Calu3 (cell line): ENCODE data around the gene IL7R. TPM values are rescaled to one million over a fixed set of nuclear protein-coding genes. Genes with fewer than 3 reads are reported as not detected.

Experiments
- BruUV-seq: library from RNA; stranded (reverse); fragments of 400-500 nt; replicated peaks from 2 replicates; lab custom pipeline; 2021; lab: Mats Ljungman, UMichigan
- CTCF ChIA-PET: fragments of 300-600 bp; sonication (Branson Sonifier 250); formaldehyde crosslinking; loops from one replicate; lab custom pipeline; 2022; ENCODE audit warnings: antibody characterized with exemption; lab: Charles Lee
- DNase-seq: peaks from one replicate; pipeline ENCODE4 v3.0.0; 2022
- H3K27ac Mint-ChIP-seq: one replicate; pipeline ENCODE4 v1.8.0; 2022; ENCODE audit warnings: mixed read lengths; ENCODE audit not compliant: unreplicated experiment
- H3K27me3 Mint-ChIP-seq: one replicate; pipeline ENCODE4 v1.8.0; 2022; ENCODE audit warnings: mixed read lengths; ENCODE audit not compliant: unreplicated experiment
- H3K36me3 Mint-ChIP-seq: one replicate; pipeline ENCODE4 v1.8.0; 2022; ENCODE audit warnings: mild to moderate bottlenecking, moderate library complexity, mixed read lengths; ENCODE audit not compliant: insufficient read depth, unreplicated experiment
- H3K4me1 Mint-ChIP-seq: one replicate; pipeline ENCODE4 v1.8.0; 2022; ENCODE audit warnings: mild to moderate bottlenecking, low read depth, mixed read lengths; ENCODE audit not compliant: unreplicated experiment
- H3K4me3 Mint-ChIP-seq: one replicate; pipeline ENCODE4 v1.8.0; 2022; ENCODE audit warnings: mild to moderate bottlenecking, low read depth, moderate library complexity, mixed read lengths; ENCODE audit not compliant: unreplicated experiment
- H3K9me3 Mint-ChIP-seq: one replicate; pipeline ENCODE4 v1.8.0; 2022; ENCODE audit warnings: low read depth, mixed read lengths; ENCODE audit not compliant: unreplicated experiment
- intact Hi-C: fragments of 100-400 bp; cut with micrococcal nuclease; formaldehyde crosslinking; loops from one replicate; pipeline ENCODE4 v1.10.0; 2022; ENCODE audit not compliant: unreplicated experiment
- total RNA-seq: library from RNA; stranded (reverse); gene quantifications from 2 replicates; pipeline ENCODE4 v1.2.3, GENCODE V29; 2022
- TF ChIP-seq, protein P1 (sequence below): fragments of 200-600 bp; IDR thresholded peaks from one replicate; pipeline ENCODE4 v1.8.0; 2022; ENCODE audit warnings: antibody characterized with exemption; ENCODE audit not compliant: unreplicated experiment

Gene IL7R
- total RNA-seq, 1 experiment from 2014 or later, result 0.19 TPM

DNA sequence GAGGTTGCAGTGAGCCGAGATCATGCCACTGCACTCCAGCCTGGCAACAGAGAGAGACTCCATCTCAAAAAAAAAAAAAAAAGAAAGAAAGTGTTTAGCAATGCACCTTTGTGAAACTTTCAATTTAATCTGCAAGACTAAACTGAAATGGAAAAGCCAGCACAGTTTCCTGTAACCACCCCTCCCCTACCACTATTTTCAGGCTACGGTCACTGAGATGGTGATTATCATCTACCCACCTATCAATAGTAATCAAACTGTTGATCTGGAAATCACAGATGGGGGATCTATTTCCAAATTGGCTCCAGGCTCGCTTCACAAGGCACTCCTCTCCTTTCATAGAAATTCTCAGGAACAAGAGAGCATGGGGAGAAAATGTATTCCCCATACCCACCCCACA lies 30.6 kb upstream of the IL7R start:
- TF ChIP-seq, protein P1, sequence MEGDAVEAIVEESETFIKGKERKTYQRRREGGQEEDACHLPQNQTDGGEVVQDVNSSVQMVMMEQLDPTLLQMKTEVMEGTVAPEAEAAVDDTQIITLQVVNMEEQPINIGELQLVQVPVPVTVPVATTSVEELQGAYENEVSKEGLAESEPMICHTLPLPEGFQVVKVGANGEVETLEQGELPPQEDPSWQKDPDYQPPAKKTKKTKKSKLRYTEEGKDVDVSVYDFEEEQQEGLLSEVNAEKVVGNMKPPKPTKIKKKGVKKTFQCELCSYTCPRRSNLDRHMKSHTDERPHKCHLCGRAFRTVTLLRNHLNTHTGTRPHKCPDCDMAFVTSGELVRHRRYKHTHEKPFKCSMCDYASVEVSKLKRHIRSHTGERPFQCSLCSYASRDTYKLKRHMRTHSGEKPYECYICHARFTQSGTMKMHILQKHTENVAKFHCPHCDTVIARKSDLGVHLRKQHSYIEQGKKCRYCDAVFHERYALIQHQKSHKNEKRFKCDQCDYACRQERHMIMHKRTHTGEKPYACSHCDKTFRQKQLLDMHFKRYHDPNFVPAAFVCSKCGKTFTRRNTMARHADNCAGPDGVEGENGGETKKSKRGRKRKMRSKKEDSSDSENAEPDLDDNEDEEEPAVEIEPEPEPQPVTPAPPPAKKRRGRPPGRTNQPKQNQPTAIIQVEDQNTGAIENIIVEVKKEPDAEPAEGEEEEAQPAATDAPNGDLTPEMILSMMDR, result no peak
- no peak overlapping the region for H3K4me3 Mint-ChIP-seq
- no peaks in the 10 kb centered on the region for H3K4me1 Mint-ChIP-seq
- intact Hi-C loops, result no loop called here
- no peaks in the 10 kb centered on the region for H3K36me3 Mint-ChIP-seq
- CTCF ChIA-PET, result no interaction called here
- no TSS peak for BruUV-seq
- no peaks in the 10 kb centered on the region for H3K27me3 Mint-ChIP-seq
- H3K27ac Mint-ChIP-seq, result no peak overlapping the region
- no peaks in the 10 kb centered on the region for H3K9me3 Mint-ChIP-seq
- DNase-seq, result no peak

DNA sequence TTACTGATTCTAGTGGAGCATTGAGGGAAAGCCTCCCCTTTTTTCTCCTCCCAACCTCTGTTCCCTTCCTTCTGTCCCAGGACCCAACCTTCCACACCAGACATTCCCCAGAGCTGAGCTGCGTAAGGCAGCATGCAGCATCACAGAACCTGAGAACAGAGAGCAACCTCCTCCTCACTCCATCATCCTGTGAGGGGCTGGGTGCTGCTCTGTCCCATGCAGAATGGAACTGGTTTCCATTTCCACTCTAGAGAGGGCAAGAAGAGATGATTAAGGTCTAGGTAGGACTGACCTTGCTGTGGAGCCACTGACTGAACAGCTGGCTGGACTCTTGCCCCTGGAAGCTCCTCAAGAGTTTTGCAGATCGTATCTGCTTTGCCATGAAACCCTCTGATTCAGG lies 30.1 kb upstream of the IL7R start:
- H3K9me3 Mint-ChIP-seq, result no peaks in the 10 kb centered on the region
- CTCF ChIA-PET, result no interaction called here
- no peaks in the 10 kb centered on the region for H3K36me3 Mint-ChIP-seq
- TF ChIP-seq, protein P1, result no peak
- H3K27ac Mint-ChIP-seq, result no peak overlapping the region
- no peak for DNase-seq
- H3K4me1 Mint-ChIP-seq, result no peaks in the 10 kb centered on the region
- intact Hi-C loops, result no loop called here
- H3K27me3 Mint-ChIP-seq, result no peaks in the 10 kb centered on the region
- no TSS peak for BruUV-seq
- H3K4me3 Mint-ChIP-seq, result no peak overlapping the region

DNA sequence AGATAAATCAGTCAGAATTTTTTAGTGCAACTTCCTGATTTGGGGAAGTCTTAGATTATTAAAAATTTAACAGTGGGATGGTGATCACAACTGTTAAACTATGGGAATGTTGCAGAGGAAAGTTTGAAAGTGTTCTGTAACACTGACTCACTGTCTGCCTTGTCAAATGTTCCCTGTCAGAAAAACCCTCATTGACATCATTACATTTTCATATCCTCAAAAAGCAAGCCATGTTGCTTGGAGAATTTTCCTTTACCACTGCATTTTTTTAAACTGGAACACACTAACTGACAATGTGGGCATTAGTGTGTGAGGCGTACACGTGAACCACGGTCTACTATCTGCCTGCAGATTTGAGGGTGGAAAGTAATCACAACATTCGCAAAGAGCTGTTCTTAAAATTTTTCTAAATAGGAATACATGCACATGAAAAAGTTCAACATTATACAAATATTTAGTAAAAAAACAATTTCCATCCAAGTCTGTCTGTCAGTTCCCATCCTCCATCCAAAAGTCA lies 28.6 kb upstream of the IL7R start:
- intact Hi-C loops, result no loop called here

DNA sequence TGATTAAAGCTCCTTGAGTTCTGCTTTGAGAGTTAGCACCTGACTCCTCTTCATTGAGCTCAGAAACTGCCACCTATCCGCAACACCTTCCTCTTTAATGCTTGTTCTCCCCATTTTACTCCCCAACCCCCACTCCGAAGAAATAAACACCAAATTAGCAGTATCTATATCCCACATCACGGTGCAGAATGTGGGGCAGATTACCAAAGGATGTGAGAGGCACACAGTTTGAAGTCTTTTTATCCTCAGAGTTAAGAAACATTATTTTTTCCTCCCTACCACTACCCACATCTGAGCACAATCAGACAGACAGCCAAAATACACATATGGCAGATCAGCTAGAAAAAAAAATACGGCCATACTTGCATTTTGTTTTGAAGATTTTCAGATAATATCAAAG lies 26.1 kb upstream of the IL7R start:
- CTCF ChIA-PET, result no interaction called here
- Mint-ChIP-seq H3K27me3 (no peaks in the 10 kb centered on the region), H3K4me1 (no peaks in the 10 kb centered on the region), H3K27ac (no peak overlapping the region), H3K36me3 (no peaks in the 10 kb centered on the region), H3K9me3 (no peaks in the 10 kb centered on the region), H3K4me3 (no peak overlapping the region)
- intact Hi-C loops, result no loop called here
- no peak for DNase-seq
- no TSS peak for BruUV-seq
- TF ChIP-seq, protein P1, result no peak

More for the DNA sequence above, 28.6 kb upstream of the IL7R start:
- Mint-ChIP-seq H3K4me1 (no peaks in the 10 kb centered on the region), H3K9me3 (no peaks in the 10 kb centered on the region), H3K27me3 (no peaks in the 10 kb centered on the region), H3K36me3 (no peaks in the 10 kb centered on the region), H3K4me3 (no peak overlapping the region), H3K27ac (no peak overlapping the region)
- CTCF ChIA-PET, result no interaction called here
- no TSS peak for BruUV-seq
- no peak for DNase-seq
- TF ChIP-seq, protein P1, result no peak
